Ovary (tissue), 9 donors: ENCODE results near the gene IL1RN. TPM values are rescaled to one million over a fixed set of nuclear protein-coding genes. Genes with fewer than 3 reads are reported as not detected.

ENCODE experiments used
- DNase-seq, 5 donors: peaks; one replicate each; pipeline ENCODE4 v3.0.0-alpha.2; 2019 to 2020
- H3K27ac ChIP-seq, 2 donors: fragments of 200-600 bp; one replicate each; pipeline versions ENCODE4 v1.5.1 to v1.8.0; 2019 to 2022
- H3K27me3 ChIP-seq: fragments of 200-600 bp; one replicate; pipeline ENCODE4 v1.8.0; 2022
- H3K36me3 ChIP-seq: fragments of 200-600 bp; sonication (generic); one replicate; pipeline ENCODE4 v1.5.1; 2019
- H3K4me1 ChIP-seq: one replicate; pipeline ENCODE4 v1.8.1; 2013; ENCODE audit warnings: mild to moderate bottlenecking, moderate library complexity; ENCODE audit not compliant: insufficient read depth
- H3K4me3 ChIP-seq: fragments of 200-600 bp; sonication (generic); one replicate; pipeline ENCODE4 v1.5.1; 2017
- H3K9me3 ChIP-seq, 2 donors: fragments of 200-600 bp in 1 of 2; sonication (generic) in 1 of 2; one replicate each; pipeline versions ENCODE4 v1.5.1 to v1.8.1; 2013 to 2019; ENCODE audit warnings: mild to moderate bottlenecking in 1 of 2, moderate library complexity in 1 of 2
- CTCF ChIP-seq, 3 donors: fragments of 450-650 bp in 2 of 3; fragments of 200-600 bp in 1 of 3; IDR thresholded peaks; one replicate each; pipeline versions ENCODE4 v1.5.1 to v1.8.0; 2016 to 2022; ENCODE audit warnings: antibody characterized with exemption in 3 of 3, mild to moderate bottlenecking in 1 of 3
- EP300 ChIP-seq: sonication (generic); formaldehyde crosslinking; IDR thresholded peaks from one replicate; pipeline ENCODE4 v1.6.1; 2017; ENCODE audit warnings: antibody characterized with exemption
- POLR2A ChIP-seq: fragments of 450-650 bp; IDR thresholded peaks from one replicate; pipeline ENCODE4 v1.6.1; 2017; ENCODE audit warnings: antibody characterized with exemption, mild to moderate bottlenecking, moderate library complexity
- WGBS, 3 donors: extraction: QIAGEN DNeasy Blood & Tissue Kit in 1 of 3; methylation state at CpG; one replicate each; pipeline versions ENCODE4 v1.1.5 to v1.1.7; 2013 to 2017; 5-methylcytosine and 5-hydroxymethylcytosine counted together
- intact Hi-C, 4 donors: fragments of 100-400 bp; cut with DNase I; formaldehyde crosslinking; loops; one replicate each; pipeline versions ENCODE4 v1.11.0 to v1.15.1; 2022 to 2023
- polyA plus RNA-seq, 2 donors: library from polyadenylated mRNA; stranded (reverse); fragments of 200-250 nt in 1 of 2; fragments of 350-450 nt in 1 of 2; fragmentation: Illumina TruSeq in 1 of 2; extraction: RNeasy Lipid Tissue Mini Kit (QIAGEN cat#74804) in 1 of 2; gene quantifications; one replicate each; pipeline ENCODE4 v1.2.3, GENCODE V29; 2013 to 2014
- total RNA-seq, 7 donors: library from RNA; depleted of rRNA in 2 of 7; stranded (reverse); fragments of >200 nt in 2 of 7; fragmentation: NEBNext Ultra II Directional in 3 of 7; extraction: Animal tissue kit (Norgen Biotek cat#: 25700) in 3 of 7; gene quantifications; one replicate each; pipeline versions ENCODE4 v1.1.0 to v1.2.4, GENCODE V29; 2016 to 2023
- donor health status: DM: no; HTN: no; CAD: no; lungs with moderate emphysema.
- donor health status: DM: no; HTN: no; CAD: no.
- donor health status: Bipolar disorder and iron deficiency.
- donor health status: DM: yes; HTN: yes; CAD: no.
- donor health status: DM: no; HTN: no; CAD: no.
- donor health status: DM: yes; HTN: yes; CAD: no.

IL1RN gene
- total and polyA plus RNA-seq, 9 donors, result 0.29 to 7.9 (median 0.56) TPM; not detected in 1

GRCh38 chr2:113173542-113174375 lies 46.4 kb downstream of the IL1RN start, which contains the start of gene PSD4:
Gene PSD4 (plus strand): TSS chr2:113173971. CDS start chr2:113182457, 8,486 bp downstream.
- Histone ChIP-seq H3K4me1 (no peaks in the 10 kb centered on the region), H3K4me3 (no peak within 1 kb of the TSS), H3K27me3 (no peaks in the 10 kb centered on the region), H3K9me3 (no peaks in the 10 kb centered on the region), H3K36me3 (no peaks in the 10 kb centered on the region), H3K27ac (no peak within 1 kb of the TSS)
- intact Hi-C loops, result no loop called here
- no peak for DNase-seq
- TF ChIP-seq POLR2A (no peak), EP300 (no peak), CTCF (IDR thresholded peaks at IDR 0.05) (no peak)
- WGBS, 3 donors, result 77 to 82% (median 80%) methylated on average over 14 of the region's 14 CpGs

GRCh38 chr2:113174376-113174750 lies 47.0 kb downstream of the IL1RN start:
- TF ChIP-seq CTCF (IDR thresholded peaks at IDR 0.05) (no peak), EP300 (no peak)
- no peaks in the 10 kb centered on the region for H3K27me3 ChIP-seq
- intact Hi-C loops, result no loop called here
- H3K9me3 ChIP-seq, result no peaks in the 10 kb centered on the region
- H3K4me3 ChIP-seq, result no peak overlapping the region
- H3K36me3 ChIP-seq, result no peaks in the 10 kb centered on the region
- H3K27ac ChIP-seq, result no peak overlapping the region
- H3K4me1 ChIP-seq, result no peaks in the 10 kb centered on the region
- DNase-seq, result no peak
- 71 to 86% (median 74%) methylated on average over 3 of the region's 3 CpGs for WGBS, 3 donors

- Histone ChIP-seq H3K4me3 (no peak overlapping the region), H3K4me1 (no peaks in the 10 kb centered on the region), H3K27ac (no peak overlapping the region), H3K36me3 (no peaks in the 10 kb centered on the region), H3K9me3 (no peaks in the 10 kb centered on the region), H3K27me3 (no peaks in the 10 kb centered on the region)
- intact Hi-C loops, result no loop called here
- WGBS, 3 donors, result 67 to 71% (median 71%) methylated on average over 8 of the region's 8 CpGs
- DNase-seq, result no peak
- no peak for TF ChIP-seq POLR2A
- no peak for TF ChIP-seq CTCF (IDR thresholded peaks at IDR 0.05)
- no peak for TF ChIP-seq EP300
Observed at GRCh38 chr2:113175042-113175628, 47.7 kb downstream of the IL1RN start.

GRCh38 chr2:113175736-113176695 lies 48.6 kb downstream of the IL1RN start:
- no peaks in the 10 kb centered on the region for H3K27me3 ChIP-seq
- TF ChIP-seq POLR2A (no peak), CTCF (IDR thresholded peaks at IDR 0.05) (no peak), EP300 (no peak)
- H3K4me3 ChIP-seq, result no peak overlapping the region
- H3K9me3 ChIP-seq, result no peaks in the 10 kb centered on the region
- intact Hi-C loops, result no loop called here
- H3K27ac ChIP-seq, result no peak overlapping the region
- WGBS, 3 donors, result 57 to 69% (median 63%) methylated on average over 11 of the region's 11 CpGs
- no peaks in the 10 kb centered on the region for H3K4me1 ChIP-seq
- no peaks in the 10 kb centered on the region for H3K36me3 ChIP-seq
- no peak for DNase-seq
